Spleen (tissue), 7 donors: ENCODE results near the gene TRIOBP.
A peak's percentile ranks its signal among the peaks of the same experiment; 100 is the strongest.

Source experiments
- CTCF ChIP-seq, 11 experiments: fragments of 200-600 bp in 7 of 11; fragments of 450-650 bp in 4 of 11; sonication (generic) in 4 of 11; IDR thresholded peaks in 8 of 11; conservative IDR thresholded peaks in 3 of 11; 1 replicate in 7 of 11; 2 replicates in 4 of 11; pipeline versions ENCODE4 v1.4.0 to v1.8.0; 2016 to 2021; ENCODE audit warnings: antibody characterized with exemption in 11 of 11, inconsistent platforms in 4 of 11, mild to moderate bottlenecking in 1 of 11
- POLR2A ChIP-seq, 3 donors: fragments of 450-650 bp; IDR thresholded peaks; one replicate each; pipeline ENCODE4 v1.5.1; 2017; ENCODE audit warnings: antibody characterized with exemption in 3 of 3, mild to moderate bottlenecking in 1 of 3
- POLR2AphosphoS5 ChIP-seq, 3 donors: sonication (generic); formaldehyde crosslinking; IDR thresholded peaks; one replicate each; pipeline ENCODE4 v1.5.1; 2017; ENCODE audit warnings: antibody characterized with exemption in 3 of 3
- donor health status: DM: no; HTN: no; CAD: no; lungs with moderate emphysema.
- donor health status: DM: no; HTN: no; CAD: no.
- donor health status: DM: no; HTN: no; CAD: no.

GRCh38 chr22:37674951-37675929 lies 21.6 kb upstream of the TRIOBP start, which contains the start of gene LGALS1:
- TF ChIP-seq CTCF (IDR thresholded peaks at IDR 0.05 in 8 of 11, conservative IDR thresholded peaks at IDR 0.05 in 3 of 11) (peak in 2 of 11 experiments; percentile 15 to 27), POLR2A (IDR thresholded peaks at IDR 0.05) (no peak), POLR2AphosphoS5 (IDR thresholded peaks at IDR 0.05) (peak; percentile 55 to 86 (median 81))
